ENCODE measurements around the gene PTPRN2. TPM values are rescaled to one million over a fixed set of nuclear protein-coding genes. Genes with fewer than 3 reads are reported as not detected.

PTPRN2 gene
- total RNA-seq, 1 experiment from 2014 or later: 1.7 TPM

GRCh38 chr7:158447506-158448171 lies 140.0 kb downstream of the PTPRN2 start:
- H3K4me1 ChIP-seq (ENCODE audit: low read length): no peaks in the 10 kb centered on the region
- no peaks in the 10 kb centered on the region for H3K27me3 ChIP-seq (ENCODE audit: low read length)
- H3K9me2 ChIP-seq (replicated peaks; ENCODE audit: insufficient read depth, low read length): no peaks in the 10 kb centered on the region
- H4K20me1 ChIP-seq (ENCODE audit: insufficient read depth, low read depth, low read length): no peaks in the 10 kb centered on the region
- H3K4me3 ChIP-seq (ENCODE audit: low read length): no peak overlapping the region
- no peak overlapping the region for H3K27ac ChIP-seq (ENCODE audit: low read length)
- no peaks in the 10 kb centered on the region for H3K79me2 ChIP-seq (ENCODE audit: low read length)
- no peak for DNase-seq
- no peaks in the 10 kb centered on the region for H3K9me3 ChIP-seq (ENCODE audit: low read length)
- H2AFZ ChIP-seq (ENCODE audit: low read length): no peak overlapping the region
- H3K4me2 ChIP-seq (ENCODE audit: low read depth, low read length, poor library complexity, severe bottlenecking): no peak overlapping the region
- no peak overlapping the region for H3K9ac ChIP-seq (ENCODE audit: low read length)
- no peaks in the 10 kb centered on the region for H3K36me3 ChIP-seq (ENCODE audit: insufficient read depth, low read length)

DNA sequence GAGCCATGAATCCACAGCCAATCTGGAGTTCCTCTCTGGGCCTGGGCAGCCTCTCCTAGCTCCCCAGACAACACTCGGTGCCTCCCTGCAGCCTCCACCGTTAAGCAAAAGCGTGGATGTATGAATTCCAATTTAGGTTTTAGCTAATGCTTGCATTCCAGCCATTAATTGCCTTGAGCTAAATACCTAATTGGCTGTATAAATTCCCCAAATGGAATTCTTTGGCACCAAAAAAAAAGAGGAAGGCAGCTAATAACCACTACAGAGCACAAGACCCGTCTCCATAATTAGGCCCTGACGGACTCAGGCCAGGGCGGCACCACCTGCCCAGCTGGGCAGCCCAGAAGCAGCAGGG lies 140.5 kb downstream of the PTPRN2 start:
- H3K36me3 ChIP-seq (ENCODE audit: insufficient read depth, low read length): no peaks in the 10 kb centered on the region
- no peak overlapping the region for H3K4me2 ChIP-seq (ENCODE audit: low read depth, low read length, poor library complexity, severe bottlenecking)
- H3K9me3 ChIP-seq (ENCODE audit: low read length): no peaks in the 10 kb centered on the region
- no peaks in the 10 kb centered on the region for H4K20me1 ChIP-seq (ENCODE audit: insufficient read depth, low read depth, low read length)
- no peak overlapping the region for H2AFZ ChIP-seq (ENCODE audit: low read length)
- no peaks in the 10 kb centered on the region for H3K4me1 ChIP-seq (ENCODE audit: low read length)
- H3K79me2 ChIP-seq (ENCODE audit: low read length): no peaks in the 10 kb centered on the region
- no peak overlapping the region for H3K9ac ChIP-seq (ENCODE audit: low read length)
- H3K27ac ChIP-seq (ENCODE audit: low read length): no peak overlapping the region
- no peak for DNase-seq
- H3K4me3 ChIP-seq (ENCODE audit: low read length): no peak overlapping the region
- H3K9me2 ChIP-seq (replicated peaks; ENCODE audit: insufficient read depth, low read length): no peaks in the 10 kb centered on the region
- no peaks in the 10 kb centered on the region for H3K27me3 ChIP-seq (ENCODE audit: low read length)

GRCh38 chr7:158446706-158447105 lies 140.9 kb downstream of the PTPRN2 start:
- H3K4me1 ChIP-seq (ENCODE audit: low read length): no peaks in the 10 kb centered on the region
- no peak for DNase-seq
- no peak overlapping the region for H2AFZ ChIP-seq (ENCODE audit: low read length)
- H3K4me3 ChIP-seq (ENCODE audit: low read length): no peak overlapping the region
- H3K36me3 ChIP-seq (ENCODE audit: insufficient read depth, low read length): no peaks in the 10 kb centered on the region
- no peaks in the 10 kb centered on the region for H3K79me2 ChIP-seq (ENCODE audit: low read length)
- H3K9me3 ChIP-seq (ENCODE audit: low read length): no peaks in the 10 kb centered on the region
- H3K4me2 ChIP-seq (ENCODE audit: low read depth, low read length, poor library complexity, severe bottlenecking): no peak overlapping the region
- no peaks in the 10 kb centered on the region for H3K9me2 ChIP-seq (replicated peaks; ENCODE audit: insufficient read depth, low read length)
- H3K9ac ChIP-seq (ENCODE audit: low read length): no peak overlapping the region
- H3K27me3 ChIP-seq (ENCODE audit: low read length): no peaks in the 10 kb centered on the region
- no peaks in the 10 kb centered on the region for H4K20me1 ChIP-seq (ENCODE audit: insufficient read depth, low read depth, low read length)
- no peak overlapping the region for H3K27ac ChIP-seq (ENCODE audit: low read length)

GRCh38 chr7:158446281-158446680 lies 141.3 kb downstream of the PTPRN2 start:
- no peaks in the 10 kb centered on the region for H3K27me3 ChIP-seq (ENCODE audit: low read length)
- H4K20me1 ChIP-seq (ENCODE audit: insufficient read depth, low read depth, low read length): no peaks in the 10 kb centered on the region
- no peak overlapping the region for H2AFZ ChIP-seq (ENCODE audit: low read length)
- no peak for DNase-seq
- no peaks in the 10 kb centered on the region for H3K9me3 ChIP-seq (ENCODE audit: low read length)
- H3K36me3 ChIP-seq (ENCODE audit: insufficient read depth, low read length): no peaks in the 10 kb centered on the region
- no peak overlapping the region for H3K27ac ChIP-seq (ENCODE audit: low read length)
- no peak overlapping the region for H3K9ac ChIP-seq (ENCODE audit: low read length)
- no peak overlapping the region for H3K4me3 ChIP-seq (ENCODE audit: low read length)
- H3K4me1 ChIP-seq (ENCODE audit: low read length): no peaks in the 10 kb centered on the region
- H3K4me2 ChIP-seq (ENCODE audit: low read depth, low read length, poor library complexity, severe bottlenecking): no peak overlapping the region
- H3K9me2 ChIP-seq (replicated peaks; ENCODE audit: insufficient read depth, low read length): no peaks in the 10 kb centered on the region
- no peaks in the 10 kb centered on the region for H3K79me2 ChIP-seq (ENCODE audit: low read length)

DNA sequence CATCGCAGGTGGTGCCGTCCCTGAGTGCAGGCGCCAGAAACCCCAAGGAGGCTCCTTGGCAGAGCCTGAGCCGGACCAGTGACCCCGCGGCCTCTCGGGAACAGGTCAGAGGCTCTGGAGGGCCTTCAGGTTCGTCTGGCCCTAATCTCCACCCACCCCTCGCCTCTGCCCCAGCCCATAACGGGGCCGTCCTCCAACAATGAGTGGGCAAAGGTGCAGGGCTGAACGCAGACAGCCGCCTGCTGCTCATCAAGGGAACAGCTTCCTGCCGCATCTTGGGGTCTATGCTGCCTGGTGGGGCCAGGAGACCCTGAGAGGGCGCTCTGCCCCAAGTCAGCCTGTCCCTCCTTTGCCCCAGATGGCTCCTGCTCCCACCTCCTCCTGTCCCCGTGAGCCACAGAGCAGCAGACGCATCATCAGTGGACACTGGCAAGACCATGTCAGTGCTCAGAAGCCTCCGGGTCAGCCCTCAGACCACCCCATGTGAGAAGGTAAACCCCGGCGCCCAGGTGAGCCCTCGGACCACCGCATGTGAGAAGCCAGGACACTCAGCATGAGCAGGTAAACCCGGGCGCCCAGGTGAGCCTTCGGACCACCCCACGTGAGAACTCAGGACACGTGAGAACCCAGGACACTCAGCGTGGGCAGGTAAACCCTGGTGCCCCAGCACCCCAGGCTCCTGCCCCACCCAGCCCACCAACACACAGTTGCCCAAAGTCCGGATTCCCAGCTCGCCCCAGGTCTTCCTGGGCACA lies 142.0 kb downstream of the PTPRN2 start:
- H3K36me3 ChIP-seq (ENCODE audit: insufficient read depth, low read length): no peaks in the 10 kb centered on the region
- H3K27me3 ChIP-seq (ENCODE audit: low read length): no peaks in the 10 kb centered on the region
- no peak overlapping the region for H2AFZ ChIP-seq (ENCODE audit: low read length)
- no peaks in the 10 kb centered on the region for H3K4me1 ChIP-seq (ENCODE audit: low read length)
- no peaks in the 10 kb centered on the region for H4K20me1 ChIP-seq (ENCODE audit: insufficient read depth, low read depth, low read length)
- no peak overlapping the region for H3K4me3 ChIP-seq (ENCODE audit: low read length)
- no peak for DNase-seq
- no peaks in the 10 kb centered on the region for H3K79me2 ChIP-seq (ENCODE audit: low read length)
- H3K4me2 ChIP-seq (ENCODE audit: low read depth, low read length, poor library complexity, severe bottlenecking): no peak overlapping the region
- H3K9ac ChIP-seq (ENCODE audit: low read length): no peak overlapping the region
- no peaks in the 10 kb centered on the region; the same call in 1 of the 2 replicates for H3K9me3 ChIP-seq (ENCODE audit: low read length)
- H3K27ac ChIP-seq (ENCODE audit: low read length): no peak overlapping the region
- H3K9me2 ChIP-seq (replicated peaks; ENCODE audit: insufficient read depth, low read length): no peaks in the 10 kb centered on the region

DNA sequence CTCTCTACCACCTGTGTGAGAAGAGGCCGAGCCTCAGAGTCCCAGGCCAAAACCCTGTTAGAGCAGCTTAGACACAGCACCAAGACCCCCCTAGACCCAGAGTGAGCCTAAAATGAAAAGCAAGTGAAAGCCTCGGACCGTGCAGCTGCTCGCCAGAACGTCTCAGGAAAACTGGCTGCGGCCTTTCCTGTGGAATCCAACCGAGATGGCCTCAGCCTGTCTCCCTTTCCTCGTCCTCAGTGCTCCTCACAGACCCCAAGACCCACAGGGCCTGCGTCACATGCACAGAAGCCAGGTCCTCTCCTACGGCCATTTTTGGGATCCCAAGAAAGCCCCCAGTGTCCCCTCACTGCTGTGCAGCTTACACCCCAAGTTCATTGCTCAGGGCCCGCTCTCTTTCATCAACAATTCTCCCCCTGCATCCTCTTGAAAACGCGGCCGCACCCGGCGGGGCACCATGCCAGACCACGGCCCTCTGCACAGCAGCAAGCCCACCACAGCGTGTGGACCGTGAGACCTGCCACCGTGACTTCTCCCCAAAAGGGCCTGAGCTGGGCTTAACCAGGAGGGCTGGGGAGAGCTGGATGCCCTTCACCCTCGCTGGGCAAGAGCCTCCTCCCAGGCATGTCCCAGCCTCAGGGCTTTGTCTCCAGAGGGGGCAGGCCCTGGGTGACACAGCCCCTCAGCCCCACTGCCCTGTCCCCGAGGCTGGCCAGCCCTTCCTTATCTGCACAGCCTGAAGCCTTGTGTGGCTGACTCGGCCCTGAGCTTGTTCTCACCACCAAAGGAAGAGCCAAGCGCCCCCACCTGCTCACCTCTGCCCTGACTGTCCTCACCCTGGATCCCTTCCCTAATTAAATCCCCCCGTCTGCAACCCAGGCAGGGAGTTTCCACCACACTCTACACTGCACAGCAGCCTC lies 142.9 kb downstream of the PTPRN2 start:
- Histone ChIP-seq H3K27ac (ENCODE audit: low read length) (no peak overlapping the region), H3K9me3 (ENCODE audit: low read length) (no peaks in the 10 kb centered on the region; the same call in 1 of the 2 replicates), H3K4me3 (ENCODE audit: low read length) (no peak overlapping the region), H3K36me3 (ENCODE audit: insufficient read depth, low read length) (no peaks in the 10 kb centered on the region), H4K20me1 (ENCODE audit: insufficient read depth, low read depth, low read length) (no peaks in the 10 kb centered on the region), H3K9ac (ENCODE audit: low read length) (no peak overlapping the region), H3K79me2 (ENCODE audit: low read length) (no peaks in the 10 kb centered on the region), H2AFZ (ENCODE audit: low read length) (no peak overlapping the region), H3K4me1 (ENCODE audit: low read length) (no peaks in the 10 kb centered on the region), H3K9me2 (replicated peaks; ENCODE audit: insufficient read depth, low read length) (no peaks in the 10 kb centered on the region), H3K4me2 (ENCODE audit: low read depth, low read length, poor library complexity, severe bottlenecking) (no peak overlapping the region), H3K27me3 (ENCODE audit: low read length) (peaks cover 3% of the 10 kb centered on the region; the same call in 1 of the 2 replicates)
- no peak for DNase-seq

- H3K9me3 ChIP-seq (ENCODE audit: low read length): no peaks in the 10 kb centered on the region; the same call in 1 of the 2 replicates
- no peaks in the 10 kb centered on the region for H4K20me1 ChIP-seq (ENCODE audit: insufficient read depth, low read depth, low read length)
- H3K9ac ChIP-seq (ENCODE audit: low read length): no peak overlapping the region
- no peaks in the 10 kb centered on the region for H3K9me2 ChIP-seq (replicated peaks; ENCODE audit: insufficient read depth, low read length)
- no peaks in the 10 kb centered on the region for H3K79me2 ChIP-seq (ENCODE audit: low read length)
- H3K27ac ChIP-seq (ENCODE audit: low read length): no peak overlapping the region
- no peak overlapping the region for H3K4me2 ChIP-seq (ENCODE audit: low read depth, low read length, poor library complexity, severe bottlenecking)
- DNase-seq: no peak
- H3K27me3 ChIP-seq (ENCODE audit: low read length): peaks cover 3% of the 10 kb centered on the region; the same call in 1 of the 2 replicates
- no peaks in the 10 kb centered on the region for H3K36me3 ChIP-seq (ENCODE audit: insufficient read depth, low read length)
- no peak overlapping the region for H2AFZ ChIP-seq (ENCODE audit: low read length)
- no peaks in the 10 kb centered on the region for H3K4me1 ChIP-seq (ENCODE audit: low read length)
- H3K4me3 ChIP-seq (ENCODE audit: low read length): no peak overlapping the region
Measured at GRCh38 chr7:158443688-158444483, 143.7 kb downstream of the PTPRN2 start.
